ENCODE results near the gene SFTPB.
A peak's percentile ranks its signal among the peaks of the same experiment; 100 is the strongest.

Gene SFTPB

DNA sequence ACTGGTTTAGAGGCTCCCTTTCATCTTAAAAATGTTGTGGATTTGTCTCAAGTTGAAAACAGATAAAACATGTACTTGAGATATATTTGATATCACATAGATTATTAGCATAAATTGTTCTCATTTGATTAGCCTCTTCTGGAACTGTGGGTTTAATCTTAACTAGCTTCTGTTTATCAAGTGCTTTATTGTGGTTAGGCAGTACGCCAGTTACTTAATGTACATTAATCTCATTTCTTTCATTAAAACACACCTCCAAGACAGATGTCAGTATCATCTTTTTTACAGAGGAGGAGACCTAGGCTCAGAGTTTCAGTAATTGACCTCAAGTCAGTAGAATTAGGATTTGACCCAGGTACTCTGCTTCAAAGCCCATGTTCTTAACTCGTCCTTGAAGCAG, 21.8 kb downstream of the SFTPB start:
- TF ChIP-seq, protein P1, sequence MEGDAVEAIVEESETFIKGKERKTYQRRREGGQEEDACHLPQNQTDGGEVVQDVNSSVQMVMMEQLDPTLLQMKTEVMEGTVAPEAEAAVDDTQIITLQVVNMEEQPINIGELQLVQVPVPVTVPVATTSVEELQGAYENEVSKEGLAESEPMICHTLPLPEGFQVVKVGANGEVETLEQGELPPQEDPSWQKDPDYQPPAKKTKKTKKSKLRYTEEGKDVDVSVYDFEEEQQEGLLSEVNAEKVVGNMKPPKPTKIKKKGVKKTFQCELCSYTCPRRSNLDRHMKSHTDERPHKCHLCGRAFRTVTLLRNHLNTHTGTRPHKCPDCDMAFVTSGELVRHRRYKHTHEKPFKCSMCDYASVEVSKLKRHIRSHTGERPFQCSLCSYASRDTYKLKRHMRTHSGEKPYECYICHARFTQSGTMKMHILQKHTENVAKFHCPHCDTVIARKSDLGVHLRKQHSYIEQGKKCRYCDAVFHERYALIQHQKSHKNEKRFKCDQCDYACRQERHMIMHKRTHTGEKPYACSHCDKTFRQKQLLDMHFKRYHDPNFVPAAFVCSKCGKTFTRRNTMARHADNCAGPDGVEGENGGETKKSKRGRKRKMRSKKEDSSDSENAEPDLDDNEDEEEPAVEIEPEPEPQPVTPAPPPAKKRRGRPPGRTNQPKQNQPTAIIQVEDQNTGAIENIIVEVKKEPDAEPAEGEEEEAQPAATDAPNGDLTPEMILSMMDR (conservative IDR thresholded peaks at IDR 0.05; ENCODE audit: low read depth, low read length): no peak
- no peak overlapping the region for H2AFZ ChIP-seq (ENCODE audit: low read depth)
- H3K9ac ChIP-seq: no peak overlapping the region
- no peaks in the 10 kb centered on the region for H4K20me1 ChIP-seq (ENCODE audit: insufficient read depth)
- H3K4me3 ChIP-seq (IDR thresholded peaks at IDR 0.05; ENCODE audit: insufficient read depth, low read depth, low read length): no peak overlapping the region
- H3K4me2 ChIP-seq: peak overlapping the region; percentile 6
- H3K4me1 ChIP-seq (ENCODE audit: low read depth, poor library complexity, severe bottlenecking): peaks cover 81% of the 10 kb centered on the region
- H3K79me2 ChIP-seq (ENCODE audit: insufficient read depth, low read depth): peaks cover 9% of the 10 kb centered on the region
- H3K36me3 ChIP-seq (ENCODE audit: insufficient read depth): peaks cover 25% of the 10 kb centered on the region; the same call in 1 of the 2 replicates
- no peaks in the 10 kb centered on the region for H3K27me3 ChIP-seq (ENCODE audit: insufficient read depth, low read depth)
- H3K27ac ChIP-seq: no peak overlapping the region

DNA sequence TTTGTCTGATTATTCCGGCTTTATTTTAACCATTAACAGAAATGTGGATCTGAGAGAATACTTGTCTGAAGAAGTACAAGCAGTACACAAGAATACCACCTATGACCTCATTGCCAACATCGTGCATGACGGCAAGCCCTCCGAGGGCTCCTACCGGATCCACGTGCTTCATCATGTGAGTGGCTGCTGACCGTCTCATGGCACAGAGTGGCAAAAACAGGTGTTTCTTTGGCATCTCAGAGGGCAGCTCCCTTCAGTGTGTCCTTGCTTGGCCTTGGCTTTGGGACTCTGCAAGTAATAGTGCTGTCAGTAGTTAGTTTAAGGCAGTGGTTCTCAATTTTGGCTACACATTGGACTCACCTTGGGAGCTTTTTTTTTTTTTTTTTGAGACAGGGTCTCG, 23.1 kb downstream of the SFTPB start:
- Histone ChIP-seq H3K4me1 (ENCODE audit: low read depth, poor library complexity, severe bottlenecking) (peaks cover 94% of the 10 kb centered on the region), H3K36me3 (ENCODE audit: insufficient read depth) (peaks cover 33% of the 10 kb centered on the region; the same call in 1 of the 2 replicates), H2AFZ (ENCODE audit: low read depth) (no peak overlapping the region), H3K9ac (no peak overlapping the region), H3K79me2 (ENCODE audit: insufficient read depth, low read depth) (peaks cover 9% of the 10 kb centered on the region), H3K27me3 (ENCODE audit: insufficient read depth, low read depth) (no peaks in the 10 kb centered on the region), H4K20me1 (ENCODE audit: insufficient read depth) (no peaks in the 10 kb centered on the region), H3K4me3 (IDR thresholded peaks at IDR 0.05; ENCODE audit: insufficient read depth, low read depth, low read length) (no peak overlapping the region), H3K4me2 (no peak overlapping the region), H3K27ac (no peak overlapping the region)
- TF ChIP-seq, protein P1 (conservative IDR thresholded peaks at IDR 0.05; ENCODE audit: low read depth, low read length): no peak

DNA sequence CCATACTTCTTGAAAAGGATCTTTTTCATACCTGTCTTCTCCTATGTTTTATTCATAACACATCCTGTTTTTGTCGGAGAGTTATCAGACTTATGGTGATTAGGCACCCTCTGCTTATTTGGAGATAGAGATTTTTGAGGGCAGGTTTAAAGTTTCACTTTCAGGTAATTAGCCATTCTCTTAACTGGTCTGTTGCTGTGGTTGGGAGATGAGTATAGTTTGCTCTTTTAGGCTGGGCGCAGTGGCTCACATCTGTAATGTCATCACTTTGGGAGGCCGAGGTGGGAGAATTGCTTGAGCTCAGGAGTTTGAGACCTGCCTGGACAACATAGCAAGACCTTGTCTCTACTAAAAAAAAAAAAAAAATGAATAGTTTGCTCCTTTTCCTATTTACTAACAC, 25.3 kb downstream of the SFTPB start:
- Histone ChIP-seq H3K27me3 (ENCODE audit: insufficient read depth, low read depth) (no peaks in the 10 kb centered on the region), H3K36me3 (ENCODE audit: insufficient read depth) (peaks cover 39% of the 10 kb centered on the region; the same call in 1 of the 2 replicates), H3K4me1 (ENCODE audit: low read depth, poor library complexity, severe bottlenecking) (peaks cover 88% of the 10 kb centered on the region), H3K27ac (peak overlapping the region; percentile 54), H3K9ac (no peak overlapping the region), H2AFZ (ENCODE audit: low read depth) (no peak overlapping the region), H3K4me3 (IDR thresholded peaks at IDR 0.05; ENCODE audit: insufficient read depth, low read depth, low read length) (peak overlapping the region; percentile 43), H4K20me1 (ENCODE audit: insufficient read depth) (no peaks in the 10 kb centered on the region), H3K79me2 (ENCODE audit: insufficient read depth, low read depth) (peaks cover 13% of the 10 kb centered on the region), H3K4me2 (peak overlapping the region; percentile 66)
- TF ChIP-seq, protein P1 (conservative IDR thresholded peaks at IDR 0.05; ENCODE audit: low read depth, low read length): no peak

DNA sequence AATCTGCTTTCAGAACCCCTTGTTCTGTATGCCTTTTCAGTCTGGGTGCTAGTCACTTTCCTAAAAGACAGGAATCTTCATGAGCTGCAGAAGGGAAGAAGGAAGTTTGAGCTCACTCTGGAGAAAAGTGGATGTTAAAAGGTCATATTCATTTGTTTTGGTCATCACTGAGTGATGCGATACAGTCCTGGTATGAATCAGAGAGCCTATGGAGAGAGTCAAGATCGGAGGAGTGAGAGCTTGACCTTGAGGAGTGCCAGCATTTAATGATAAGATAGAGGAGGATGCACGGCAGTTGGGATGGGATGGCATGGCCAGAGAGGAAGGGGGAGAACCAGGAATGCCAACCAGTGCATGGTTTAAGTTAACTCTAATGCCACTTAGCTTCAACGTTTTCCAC, 32.4 kb downstream of the SFTPB start:
- Histone ChIP-seq H2AFZ (ENCODE audit: low read depth) (no peak overlapping the region), H3K36me3 (ENCODE audit: insufficient read depth) (peaks cover 20% of the 10 kb centered on the region; the same call in 1 of the 2 replicates), H3K27me3 (ENCODE audit: insufficient read depth, low read depth) (no peaks in the 10 kb centered on the region), H3K27ac (no peak overlapping the region), H3K79me2 (ENCODE audit: insufficient read depth, low read depth) (peaks cover 14% of the 10 kb centered on the region; the same call in 1 of the 2 replicates), H3K9ac (no peak overlapping the region), H3K4me1 (ENCODE audit: low read depth, poor library complexity, severe bottlenecking) (peaks cover 36% of the 10 kb centered on the region), H4K20me1 (ENCODE audit: insufficient read depth) (no peaks in the 10 kb centered on the region), H3K4me2 (no peak overlapping the region), H3K4me3 (IDR thresholded peaks at IDR 0.05; ENCODE audit: insufficient read depth, low read depth, low read length) (no peak overlapping the region)
- TF ChIP-seq, protein P1 (conservative IDR thresholded peaks at IDR 0.05; ENCODE audit: low read depth, low read length): no peak
